Astrocyte (in vitro differentiated cells and primary cell): ENCODE data around the gene HECW1. TPM values are rescaled to one million over a fixed set of nuclear protein-coding genes. Genes with fewer than 3 reads are reported as not detected.

ENCODE experiments used
- DNase-seq: peaks from one replicate; pipeline ENCODE4 v3.0.0-alpha.2; 2010; ENCODE audit warnings: low read depth
- FAIRE-seq: peaks from 2 replicates; lab custom pipeline; 2011; peaks lifted over from hg19 to GRCh38; lab: Jason Lieb, UNC
- H2AFZ ChIP-seq: 2 replicates; pipeline ENCODE4 v1.6.0; 2012; ENCODE audit warnings: low read depth, low read length, inconsistent platforms
- H3K27ac ChIP-seq: 2 replicates; pipeline ENCODE4 v1.5.1; 2011; ENCODE audit warnings: low read depth, low read length, inconsistent platforms
- H3K27me3 ChIP-seq: 2 replicates; pipeline ENCODE4 v1.6.0; 2011; ENCODE audit warnings: low read length, inconsistent platforms; ENCODE audit not compliant: insufficient read depth
- H3K36me3 ChIP-seq: 2 replicates; pipeline ENCODE4 v1.5.1; 2011; ENCODE audit warnings: low read length, inconsistent platforms; ENCODE audit not compliant: insufficient read depth
- H3K4me1 ChIP-seq: 2 replicates; pipeline ENCODE4 v1.5.1; 2011; ENCODE audit warnings: low read length, inconsistent platforms; ENCODE audit not compliant: insufficient read depth
- H3K4me2 ChIP-seq: 2 replicates; pipeline ENCODE4 v1.6.0; 2012; ENCODE audit warnings: low read length, inconsistent platforms
- H3K4me3 ChIP-seq: 2 replicates; pipeline ENCODE4 v1.5.1; 2011; ENCODE audit warnings: low read depth, mild to moderate bottlenecking, low read length, inconsistent platforms; ENCODE audit not compliant: insufficient read depth
- H3K79me2 ChIP-seq: 2 replicates; pipeline ENCODE4 v1.6.0; 2012; ENCODE audit warnings: mild to moderate bottlenecking, low read length, inconsistent platforms; ENCODE audit not compliant: insufficient read depth
- H3K9ac ChIP-seq: 2 replicates; pipeline ENCODE4 v1.6.0; 2012; ENCODE audit warnings: mild to moderate bottlenecking, low read length, inconsistent platforms
- H3K9me3 ChIP-seq: 2 replicates; pipeline ENCODE4 v1.5.1; 2012; ENCODE audit warnings: low read depth, mild to moderate bottlenecking, low read length, inconsistent platforms; ENCODE audit not compliant: insufficient read depth
- H4K20me1 ChIP-seq: 2 replicates; pipeline ENCODE4 v1.6.0; 2012; ENCODE audit warnings: low read length, inconsistent platforms; ENCODE audit not compliant: insufficient read depth
- H3K27ac Mint-ChIP-seq: one replicate; pipeline ENCODE4 v1.8.0; 2021; ENCODE audit warnings: mild to moderate bottlenecking, mixed read lengths; ENCODE audit not compliant: unreplicated experiment
- H3K27me3 Mint-ChIP-seq: one replicate; pipeline ENCODE4 v1.8.0; 2021; ENCODE audit warnings: low read depth, mixed read lengths; ENCODE audit not compliant: unreplicated experiment
- H3K36me3 Mint-ChIP-seq: one replicate; pipeline ENCODE4 v1.8.0; 2021; ENCODE audit warnings: low read depth, mixed read lengths; ENCODE audit not compliant: unreplicated experiment
- H3K4me1 Mint-ChIP-seq: one replicate; pipeline ENCODE4 v1.8.0; 2021; ENCODE audit warnings: low read depth, mixed read lengths; ENCODE audit not compliant: unreplicated experiment
- H3K4me3 Mint-ChIP-seq: one replicate; pipeline ENCODE4 v1.8.0; 2021; ENCODE audit warnings: mild to moderate bottlenecking, moderate library complexity, mixed read lengths; ENCODE audit not compliant: unreplicated experiment
- H3K9me3 Mint-ChIP-seq: one replicate; pipeline ENCODE4 v1.8.0; 2021; ENCODE audit warnings: mild to moderate bottlenecking, mixed read lengths; ENCODE audit not compliant: unreplicated experiment
- EZH2 ChIP-seq: IDR thresholded peaks from 2 replicates; pipeline ENCODE4 v1.6.1; 2012; ENCODE audit warnings: mild to moderate bottlenecking, low read length, inconsistent platforms; ENCODE audit not compliant: insufficient read depth
- total RNA-seq: library from RNA; stranded (reverse); gene quantifications from 2 replicates; pipeline ENCODE4 v1.2.1, GENCODE V29; 2021
- TF ChIP-seq, protein P1 (sequence below): IDR thresholded peaks from 2 replicates; pipeline ENCODE4 v1.5.1; 2011; ENCODE audit warnings: low read depth, mild to moderate bottlenecking, inconsistent platforms, low read length, moderate library complexity; ENCODE audit not compliant: insufficient read depth

The HECW1 gene
- total RNA-seq, 1 donor from 2014 or later = 3.3 TPM

- H4K20me1 ChIP-seq = no peaks in the 10 kb centered on the region
- Mint-ChIP-seq H3K4me3 (no peak overlapping the region), H3K27me3 (peaks cover 2% of the 10 kb centered on the region), H3K27ac (no peak overlapping the region), H3K9me3 (no peaks in the 10 kb centered on the region), H3K36me3 (no peaks in the 10 kb centered on the region), H3K4me1 (no peaks in the 10 kb centered on the region)
- DNase-seq (peak; percentile 75), FAIRE-seq (no peak)
- H3K4me3 ChIP-seq = no peak overlapping the region
- no peaks in the 10 kb centered on the region for H3K9me3 ChIP-seq
- TF ChIP-seq, protein P1, sequence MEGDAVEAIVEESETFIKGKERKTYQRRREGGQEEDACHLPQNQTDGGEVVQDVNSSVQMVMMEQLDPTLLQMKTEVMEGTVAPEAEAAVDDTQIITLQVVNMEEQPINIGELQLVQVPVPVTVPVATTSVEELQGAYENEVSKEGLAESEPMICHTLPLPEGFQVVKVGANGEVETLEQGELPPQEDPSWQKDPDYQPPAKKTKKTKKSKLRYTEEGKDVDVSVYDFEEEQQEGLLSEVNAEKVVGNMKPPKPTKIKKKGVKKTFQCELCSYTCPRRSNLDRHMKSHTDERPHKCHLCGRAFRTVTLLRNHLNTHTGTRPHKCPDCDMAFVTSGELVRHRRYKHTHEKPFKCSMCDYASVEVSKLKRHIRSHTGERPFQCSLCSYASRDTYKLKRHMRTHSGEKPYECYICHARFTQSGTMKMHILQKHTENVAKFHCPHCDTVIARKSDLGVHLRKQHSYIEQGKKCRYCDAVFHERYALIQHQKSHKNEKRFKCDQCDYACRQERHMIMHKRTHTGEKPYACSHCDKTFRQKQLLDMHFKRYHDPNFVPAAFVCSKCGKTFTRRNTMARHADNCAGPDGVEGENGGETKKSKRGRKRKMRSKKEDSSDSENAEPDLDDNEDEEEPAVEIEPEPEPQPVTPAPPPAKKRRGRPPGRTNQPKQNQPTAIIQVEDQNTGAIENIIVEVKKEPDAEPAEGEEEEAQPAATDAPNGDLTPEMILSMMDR = no peak
- TF ChIP-seq EZH2 = no peak
- H3K9ac ChIP-seq = no peak overlapping the region
- H3K79me2 ChIP-seq = no peaks in the 10 kb centered on the region
- no peak overlapping the region for H3K27ac ChIP-seq
- no peaks in the 10 kb centered on the region for H3K4me1 ChIP-seq
- no peak overlapping the region for H2AFZ ChIP-seq
- no peaks in the 10 kb centered on the region for H3K36me3 ChIP-seq
- H3K27me3 ChIP-seq = peaks cover 4% of the 10 kb centered on the region
- no peak overlapping the region for H3K4me2 ChIP-seq
These were observed 264.9 kb downstream of the HECW1 start for GRCh38 chr7:43377196-43377960.

DNA sequence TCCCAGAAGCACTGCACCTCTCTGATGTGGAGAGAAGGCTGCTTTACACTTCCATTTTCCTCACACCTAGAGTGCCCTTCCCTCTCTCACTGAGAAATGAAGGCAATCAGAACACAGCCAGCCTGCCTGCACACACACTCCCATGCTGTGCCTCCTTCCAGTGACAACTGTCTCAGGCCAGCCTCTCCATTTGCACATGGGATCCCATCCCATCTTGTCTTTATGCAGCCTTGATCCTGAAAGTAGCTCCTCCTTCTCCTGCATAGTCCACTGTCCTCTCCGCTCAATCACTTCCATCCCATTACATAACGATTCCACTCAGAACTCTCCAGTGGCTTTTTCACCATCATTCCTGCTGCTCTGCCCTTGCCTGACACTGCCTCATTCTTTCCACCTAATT is 266.8 kb downstream of the HECW1 start:
- no peak overlapping the region for H3K9ac ChIP-seq
- no peaks in the 10 kb centered on the region for H3K9me3 Mint-ChIP-seq
- no peaks in the 10 kb centered on the region for H3K4me1 ChIP-seq
- H3K27ac Mint-ChIP-seq = no peak overlapping the region
- H3K27me3 Mint-ChIP-seq = peaks cover 2% of the 10 kb centered on the region
- no peak overlapping the region for H2AFZ ChIP-seq
- H3K4me1 Mint-ChIP-seq = no peaks in the 10 kb centered on the region
- no peaks in the 10 kb centered on the region for H4K20me1 ChIP-seq
- H3K4me2 ChIP-seq = no peak overlapping the region
- no peaks in the 10 kb centered on the region for H3K36me3 Mint-ChIP-seq
- peaks cover 4% of the 10 kb centered on the region for H3K27me3 ChIP-seq
- no peaks in the 10 kb centered on the region for H3K9me3 ChIP-seq
- DNase-seq (no peak), FAIRE-seq (no peak)
- no peak overlapping the region for H3K4me3 Mint-ChIP-seq
- H3K79me2 ChIP-seq = no peaks in the 10 kb centered on the region
- no peak overlapping the region for H3K27ac ChIP-seq
- TF ChIP-seq, protein P1 = no peak
- no peaks in the 10 kb centered on the region for H3K36me3 ChIP-seq
- H3K4me3 ChIP-seq = no peak overlapping the region

DNA sequence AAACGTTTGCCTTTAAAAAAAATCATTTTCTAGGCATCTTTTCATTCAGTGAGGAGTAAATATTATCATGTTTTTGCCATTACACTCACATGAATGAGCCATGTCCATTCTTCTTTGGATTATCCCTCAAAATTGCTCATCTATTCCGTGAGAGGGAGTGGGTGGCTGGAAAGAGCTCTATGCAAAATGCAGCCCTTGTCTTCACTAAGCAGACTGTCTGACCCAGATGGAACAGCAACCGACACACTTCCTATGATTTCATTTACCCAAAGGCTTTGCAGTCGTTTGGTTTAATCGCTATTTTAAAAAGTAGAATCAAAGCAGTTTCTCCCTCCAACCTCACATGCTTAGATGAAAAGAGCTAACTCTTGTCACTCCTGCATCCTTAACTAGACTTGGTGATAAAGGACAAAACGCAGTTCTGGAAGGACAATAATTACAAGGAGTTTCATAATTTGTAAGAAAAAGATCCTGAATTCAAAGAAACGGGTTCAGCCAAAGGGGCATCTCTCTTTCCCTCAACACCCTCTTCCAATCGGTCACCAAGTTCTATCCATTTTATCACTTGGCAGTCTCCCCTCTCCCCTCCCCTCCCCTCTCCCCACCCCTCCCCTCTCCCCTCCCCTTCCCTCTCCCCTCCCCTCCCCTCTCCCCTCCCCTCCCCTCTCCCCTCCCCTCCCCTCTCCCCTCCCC is 272.3 kb downstream of the HECW1 start:
- Histone ChIP-seq H3K4me1 (no peaks in the 10 kb centered on the region), H3K4me3 (no peak overlapping the region), H2AFZ (no peak overlapping the region), H3K27me3 (no peaks in the 10 kb centered on the region), H3K9me3 (no peaks in the 10 kb centered on the region), H3K36me3 (no peaks in the 10 kb centered on the region), H3K4me2 (no peak overlapping the region), H3K27ac (no peak overlapping the region), H4K20me1 (no peaks in the 10 kb centered on the region), H3K9ac (no peak overlapping the region), H3K79me2 (no peaks in the 10 kb centered on the region)
- peaks cover 1% of the 10 kb centered on the region for H3K4me1 Mint-ChIP-seq
- TF ChIP-seq EZH2 = no peak
- TF ChIP-seq, protein P1 = no peak
- no peaks in the 10 kb centered on the region for H3K27me3 Mint-ChIP-seq
- DNase-seq (no peak), FAIRE-seq (no peak)
- H3K27ac Mint-ChIP-seq = no peak overlapping the region
- H3K9me3 Mint-ChIP-seq = peaks cover 7% of the 10 kb centered on the region
- no peak overlapping the region for H3K4me3 Mint-ChIP-seq
- H3K36me3 Mint-ChIP-seq = peaks cover 4% of the 10 kb centered on the region
